Thymus (tissue), 14 donors: ENCODE data around the gene ARPC5. TPM values are rescaled to one million over a fixed set of nuclear protein-coding genes. Genes with fewer than 3 reads are reported as not detected.
A peak's percentile ranks its signal among the peaks of the same experiment; 100 is the strongest.
"Not testable (repeated sequence)": the region's sequence is repeated elsewhere in the genome, so short reads cannot be mapped to it uniquely, and the experiment has no call there.

Experiments used
- DNase-seq, 9 donors: peaks; one replicate each; pipeline ENCODE4 v3.0.0-alpha.2; 2013; ENCODE audit warnings: low spot score in 9 of 9, low read depth in 6 of 9, missing footprints in 1 of 9
- H3K27ac ChIP-seq, 2 donors: one replicate each; pipeline ENCODE4 v1.5.1; 2013; ENCODE audit warnings: control low read depth in 1 of 2, low read depth in 1 of 2, low read length in 1 of 2, mild to moderate bottlenecking in 1 of 2, moderate library complexity in 1 of 2
- H3K27me3 ChIP-seq, 2 donors: one replicate each; pipeline ENCODE4 v1.5.1; 2013; ENCODE audit warnings: low read length in 1 of 2; ENCODE audit not compliant: control insufficient read depth in 2 of 2, insufficient read depth in 1 of 2
- H3K36me3 ChIP-seq, 2 donors: one replicate each; pipeline ENCODE4 v1.5.1; 2013; ENCODE audit warnings: low read length in 1 of 2, mild to moderate bottlenecking in 1 of 2, moderate library complexity in 1 of 2; ENCODE audit not compliant: control insufficient read depth in 2 of 2, insufficient read depth in 2 of 2
- H3K4me1 ChIP-seq, 2 donors: one replicate each; pipeline ENCODE4 v1.5.1; 2013; ENCODE audit warnings: low read length in 2 of 2; ENCODE audit not compliant: control insufficient read depth in 2 of 2, insufficient read depth in 2 of 2
- H3K4me3 ChIP-seq, 2 donors: one replicate each; pipeline ENCODE4 v1.5.1; 2013; ENCODE audit warnings: low read length in 2 of 2, control low read depth in 1 of 2, mild to moderate bottlenecking in 1 of 2
- H3K9me3 ChIP-seq, 2 donors: one replicate each; pipeline ENCODE4 v1.5.1; 2013; ENCODE audit warnings: low read length in 1 of 2, mild to moderate bottlenecking in 1 of 2; ENCODE audit not compliant: control insufficient read depth in 2 of 2, insufficient read depth in 1 of 2
- WGBS: extraction: QIAGEN DNeasy Blood & Tissue Kit; methylation state at CpG from one replicate; pipeline ENCODE4 v1.1.7; 2013; 5-methylcytosine and 5-hydroxymethylcytosine counted together
- long read RNA-seq, 10 donors: transcript quantifications; one replicate each; lab custom pipeline, GENCODE V29; 2026
- polyA plus RNA-seq: library from polyadenylated mRNA; stranded (reverse); fragments of 200-250 nt; gene quantifications from one replicate; pipeline ENCODE4 v1.2.3, GENCODE V29; 2013
- total RNA-seq: library from RNA; stranded (reverse); fragments of 120-200 nt; gene quantifications from one replicate; pipeline ENCODE4 v1.2.4, GENCODE V29; 2013
- donor health status: healthy.

The ARPC5 gene
- 330 TPM for total RNA-seq
- 250 TPM for polyA plus RNA-seq
- long read RNA-seq, donor 1, full-length matches to known transcripts = 32 of 32 reads
- long read RNA-seq, donor 1, partial matches to known transcripts = 0 of 32 reads
- long read RNA-seq, donor 1, other reads (novel, unspliced or antisense) = 0 of 32 reads
- long read RNA-seq, donor 2, full-length matches to known transcripts = 498 of 554 reads
- long read RNA-seq, donor 2, partial matches to known transcripts = 29 of 554 reads
- long read RNA-seq, donor 2, other reads (novel, unspliced or antisense) = 27 of 554 reads
- long read RNA-seq, donor 3, full-length matches to known transcripts = 309 of 370 reads
- long read RNA-seq, donor 3, partial matches to known transcripts = 42 of 370 reads
- long read RNA-seq, donor 3, other reads (novel, unspliced or antisense) = 19 of 370 reads
- long read RNA-seq, donor 4, full-length matches to known transcripts = 107 of 124 reads
- long read RNA-seq, donor 4, partial matches to known transcripts = 17 of 124 reads
- long read RNA-seq, donor 4, other reads (novel, unspliced or antisense) = 0 of 124 reads
- long read RNA-seq, donor 5, full-length matches to known transcripts = 347 of 424 reads
- long read RNA-seq, donor 5, partial matches to known transcripts = 47 of 424 reads
- long read RNA-seq, donor 5, other reads (novel, unspliced or antisense) = 30 of 424 reads
- long read RNA-seq, donor 6, full-length matches to known transcripts = 254 of 284 reads
- long read RNA-seq, donor 6, partial matches to known transcripts = 14 of 284 reads
- long read RNA-seq, donor 6, other reads (novel, unspliced or antisense) = 16 of 284 reads
- long read RNA-seq, donor 7, full-length matches to known transcripts = 239 of 262 reads
- long read RNA-seq, donor 7, partial matches to known transcripts = 9 of 262 reads
- long read RNA-seq, donor 7, other reads (novel, unspliced or antisense) = 14 of 262 reads
- long read RNA-seq, donor 8, full-length matches to known transcripts = 95 of 95 reads
- long read RNA-seq, donor 8, partial matches to known transcripts = 0 of 95 reads
- long read RNA-seq, donor 8, other reads (novel, unspliced or antisense) = 0 of 95 reads
- long read RNA-seq, donor 9, full-length matches to known transcripts = 143 of 164 reads
- long read RNA-seq, donor 9, partial matches to known transcripts = 13 of 164 reads
- long read RNA-seq, donor 9, other reads (novel, unspliced or antisense) = 8 of 164 reads
- long read RNA-seq, donor 10, full-length matches to known transcripts = 159 of 178 reads
- long read RNA-seq, donor 10, partial matches to known transcripts = 19 of 178 reads
- long read RNA-seq, donor 10, other reads (novel, unspliced or antisense) = 0 of 178 reads

GRCh38 chr1:183635606-183636333 is at the start of gene ARPC5:
Gene ARPC5, minus strand, starts transcription at chr1:183635783. Its CDS starts 124 bp downstream, at chr1:183635659.
- under 1% methylated on average over 65 of the region's 65 CpGs for WGBS
- H3K27ac ChIP-seq = peak within 1 kb of the TSS; percentile 91 to 93
- peak within 1 kb of the TSS; percentile 89 to 90 for H3K4me3 ChIP-seq
- H3K9me3 ChIP-seq = no peaks in the 10 kb centered on the region
- peak; percentile 75 to 97 (median 92) for DNase-seq
- H3K27me3 ChIP-seq = peaks cover 0 to 9% of the 10 kb centered on the region in 2 donors
- peaks cover 0 to 10% of the 10 kb centered on the region in 2 donors for H3K36me3 ChIP-seq
- H3K4me1 ChIP-seq = peaks cover 4 to 7% of the 10 kb centered on the region in 2 donors

GRCh38 chr1:183685112-183685713 is 49.6 kb upstream of the ARPC5 start:
- peak in 8 of 9 donors; percentile 4 to 60 (median 30) for DNase-seq
- no peaks in the 10 kb centered on the region for H3K27me3 ChIP-seq
- no peaks in the 10 kb centered on the region for H3K36me3 ChIP-seq
- H3K27ac ChIP-seq = no peak overlapping the region
- no peaks in the 10 kb centered on the region for H3K4me1 ChIP-seq
- no peak overlapping the region for H3K4me3 ChIP-seq
- H3K9me3 ChIP-seq = no peaks in the 10 kb centered on the region
- WGBS = 9% methylated on average over 3 of the region's 3 CpGs

- not testable (repeated sequence) for H3K36me3 ChIP-seq, H3K9me3 ChIP-seq, DNase-seq, H3K4me1 ChIP-seq, H3K27me3 ChIP-seq, H3K27ac ChIP-seq, H3K4me3 ChIP-seq
- 98% methylated on average over 4 of the region's 4 CpGs for WGBS
Measured at GRCh38 chr1:183679363-183679762, 43.8 kb upstream of the ARPC5 start.

GRCh38 chr1:183678819-183679218 is 43.2 kb upstream of the ARPC5 start:
- Histone ChIP-seq H3K36me3 (no peaks in the 10 kb centered on the region), H3K9me3 (no peaks in the 10 kb centered on the region), H3K4me1 (no peaks in the 10 kb centered on the region), H3K27ac (no peak overlapping the region), H3K27me3 (no peaks in the 10 kb centered on the region), H3K4me3 (no peak overlapping the region)
- 97% methylated on average over 3 of the region's 3 CpGs for WGBS
- DNase-seq = no peak

GRCh38 chr1:183676586-183677189 is 41.1 kb upstream of the ARPC5 start:
- no peak overlapping the region for H3K27ac ChIP-seq
- DNase-seq = no peak
- no peaks in the 10 kb centered on the region for H3K36me3 ChIP-seq
- no peak overlapping the region for H3K4me3 ChIP-seq
- H3K27me3 ChIP-seq = no peaks in the 10 kb centered on the region
- H3K9me3 ChIP-seq = no peaks in the 10 kb centered on the region
- WGBS = 84% methylated on average over 2 of the region's 2 CpGs
- no peaks in the 10 kb centered on the region for H3K4me1 ChIP-seq

GRCh38 chr1:183675883-183676585 is 40.5 kb upstream of the ARPC5 start:
- WGBS = 98% methylated on average over 3 of the region's 3 CpGs
- no peaks in the 10 kb centered on the region for H3K36me3 ChIP-seq
- no peak for DNase-seq
- H3K4me1 ChIP-seq = no peaks in the 10 kb centered on the region
- H3K9me3 ChIP-seq = no peaks in the 10 kb centered on the region
- H3K27ac ChIP-seq = no peak overlapping the region
- no peak overlapping the region for H3K4me3 ChIP-seq
- H3K27me3 ChIP-seq = no peaks in the 10 kb centered on the region

GRCh38 chr1:183675381-183675780 is 39.8 kb upstream of the ARPC5 start:
- H3K27ac ChIP-seq = no peak overlapping the region
- H3K36me3 ChIP-seq = no peaks in the 10 kb centered on the region
- DNase-seq = no peak
- H3K4me1 ChIP-seq = no peaks in the 10 kb centered on the region
- H3K9me3 ChIP-seq = no peaks in the 10 kb centered on the region
- no peaks in the 10 kb centered on the region for H3K27me3 ChIP-seq
- no peak overlapping the region for H3K4me3 ChIP-seq
